Kidney epithelial cell (primary cell): ENCODE data around the gene ARHGAP8. TPM values are rescaled to one million over a fixed set of nuclear protein-coding genes. Genes with fewer than 3 reads are reported as not detected.

Source experiments
- DNase-seq: peaks from one replicate; pipeline ENCODE4 v3.0.0-alpha.2; 2010; ENCODE audit warnings: low read depth
- H3K27me3 ChIP-seq: 2 replicates; pipeline ENCODE4 v1.6.0; 2011; ENCODE audit warnings: low read length; ENCODE audit not compliant: control insufficient read depth, insufficient read depth
- H3K36me3 ChIP-seq: 2 replicates; pipeline ENCODE4 v1.5.1; 2011; ENCODE audit warnings: low read length; ENCODE audit not compliant: control insufficient read depth, insufficient read depth
- H3K4me3 ChIP-seq: 2 replicates; pipeline ENCODE4 v1.5.1; 2011; ENCODE audit warnings: low read depth, mild to moderate bottlenecking, control low read depth, low read length
- total RNA-seq: library from RNA; depleted of rRNA; stranded (reverse); fragments of >200 nt; gene quantifications from 2 replicates; pipeline ENCODE4 v1.2.3, GENCODE V29; 2015
- TF ChIP-seq, protein P1 (sequence below): IDR thresholded peaks from 2 replicates; pipeline ENCODE4 v1.5.1; 2011; ENCODE audit warnings: mild to moderate bottlenecking, moderate library complexity, low read length, control low read depth, inconsistent platforms; ENCODE audit not compliant: insufficient read depth, poor library complexity, severe bottlenecking

ARHGAP8 gene
- total RNA-seq, 1 donor from 2014 or later, result 22.9 TPM

DNA sequence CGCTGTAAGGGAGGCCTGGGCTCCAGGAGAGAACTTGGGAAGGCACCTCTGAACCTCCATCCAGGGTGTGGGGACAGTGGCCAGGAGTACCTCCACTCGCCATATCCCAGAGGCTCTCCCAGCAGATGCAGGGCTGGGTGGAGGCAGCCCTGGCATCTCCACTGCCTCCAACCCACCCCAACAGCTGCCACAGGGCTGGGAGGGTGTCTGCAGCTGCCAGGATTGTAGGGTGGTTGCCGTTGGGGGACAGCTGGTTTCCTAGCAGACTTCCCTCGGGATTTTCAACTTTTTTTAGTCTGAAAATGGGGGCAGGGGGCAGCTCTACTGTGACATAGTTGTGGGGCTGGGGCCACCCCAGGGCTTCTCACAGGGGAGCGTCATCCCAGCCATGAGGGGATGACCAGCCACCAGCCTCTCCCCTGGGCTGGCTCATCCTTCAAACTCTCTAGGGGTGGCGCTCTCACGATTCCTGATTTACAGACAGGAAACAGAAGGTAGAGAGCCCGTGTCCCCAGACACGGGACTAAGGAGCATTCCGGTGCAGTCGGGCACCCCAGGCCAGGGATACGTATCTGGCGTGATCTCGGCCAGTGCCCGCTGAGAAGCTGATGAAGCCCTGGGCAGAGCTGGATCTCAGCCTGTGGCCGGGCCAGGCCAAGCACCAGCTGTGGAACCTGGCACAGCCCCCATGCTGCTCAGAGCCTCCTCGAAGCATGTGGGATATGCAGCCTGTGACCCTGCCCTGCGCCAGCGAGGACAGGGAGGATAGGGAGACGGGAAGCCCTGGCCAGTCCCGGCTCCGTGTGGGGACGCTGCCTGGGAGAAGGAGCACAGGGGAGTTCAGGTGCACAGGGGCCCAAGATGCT lies 40.5 kb upstream of the ARHGAP8 start:
- Histone ChIP-seq H3K4me3 (no peak overlapping the region), H3K27me3 (no peaks in the 10 kb centered on the region), H3K36me3 (no peaks in the 10 kb centered on the region)
- TF ChIP-seq, protein P1, sequence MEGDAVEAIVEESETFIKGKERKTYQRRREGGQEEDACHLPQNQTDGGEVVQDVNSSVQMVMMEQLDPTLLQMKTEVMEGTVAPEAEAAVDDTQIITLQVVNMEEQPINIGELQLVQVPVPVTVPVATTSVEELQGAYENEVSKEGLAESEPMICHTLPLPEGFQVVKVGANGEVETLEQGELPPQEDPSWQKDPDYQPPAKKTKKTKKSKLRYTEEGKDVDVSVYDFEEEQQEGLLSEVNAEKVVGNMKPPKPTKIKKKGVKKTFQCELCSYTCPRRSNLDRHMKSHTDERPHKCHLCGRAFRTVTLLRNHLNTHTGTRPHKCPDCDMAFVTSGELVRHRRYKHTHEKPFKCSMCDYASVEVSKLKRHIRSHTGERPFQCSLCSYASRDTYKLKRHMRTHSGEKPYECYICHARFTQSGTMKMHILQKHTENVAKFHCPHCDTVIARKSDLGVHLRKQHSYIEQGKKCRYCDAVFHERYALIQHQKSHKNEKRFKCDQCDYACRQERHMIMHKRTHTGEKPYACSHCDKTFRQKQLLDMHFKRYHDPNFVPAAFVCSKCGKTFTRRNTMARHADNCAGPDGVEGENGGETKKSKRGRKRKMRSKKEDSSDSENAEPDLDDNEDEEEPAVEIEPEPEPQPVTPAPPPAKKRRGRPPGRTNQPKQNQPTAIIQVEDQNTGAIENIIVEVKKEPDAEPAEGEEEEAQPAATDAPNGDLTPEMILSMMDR, result no peak
- DNase-seq, result no peak

DNA sequence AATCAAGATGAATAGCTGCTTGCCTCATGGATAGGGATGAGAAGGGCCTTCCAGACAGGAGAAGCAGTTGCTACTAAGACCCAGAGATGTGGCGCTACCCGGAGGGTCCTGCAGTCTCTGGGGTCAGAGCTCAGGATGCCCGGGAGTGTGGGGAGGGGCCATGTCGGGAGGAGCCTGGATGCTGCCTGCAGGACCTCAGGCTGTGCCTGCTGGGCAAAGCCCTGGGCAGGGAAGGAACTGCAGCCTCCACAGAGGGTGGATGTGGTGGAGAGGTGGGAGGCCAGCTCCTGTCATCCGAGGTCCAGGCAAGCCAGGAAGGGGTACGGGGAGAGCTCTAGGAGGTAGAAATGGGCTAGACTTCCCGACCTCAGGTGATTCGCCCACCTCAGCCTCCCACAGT lies 39.4 kb upstream of the ARHGAP8 start:
- Histone ChIP-seq H3K27me3 (no peaks in the 10 kb centered on the region), H3K4me3 (no peak overlapping the region), H3K36me3 (no peaks in the 10 kb centered on the region)
- TF ChIP-seq, protein P1, result no peak
- DNase-seq, result no peak

- Histone ChIP-seq H3K27me3 (no peaks in the 10 kb centered on the region), H3K4me3 (no peak overlapping the region), H3K36me3 (no peaks in the 10 kb centered on the region)
- TF ChIP-seq, protein P1, result no peak
- no peak for DNase-seq
Measured at GRCh38 chr22:44714703-44715350, 37.5 kb upstream of the ARHGAP8 start.

GRCh38 chr22:44718418-44718817 lies 34.0 kb upstream of the ARHGAP8 start:
- no peak overlapping the region for H3K4me3 ChIP-seq
- no peaks in the 10 kb centered on the region for H3K27me3 ChIP-seq
- DNase-seq, result no peak
- TF ChIP-seq, protein P1, result no peak
- no peaks in the 10 kb centered on the region for H3K36me3 ChIP-seq

DNA sequence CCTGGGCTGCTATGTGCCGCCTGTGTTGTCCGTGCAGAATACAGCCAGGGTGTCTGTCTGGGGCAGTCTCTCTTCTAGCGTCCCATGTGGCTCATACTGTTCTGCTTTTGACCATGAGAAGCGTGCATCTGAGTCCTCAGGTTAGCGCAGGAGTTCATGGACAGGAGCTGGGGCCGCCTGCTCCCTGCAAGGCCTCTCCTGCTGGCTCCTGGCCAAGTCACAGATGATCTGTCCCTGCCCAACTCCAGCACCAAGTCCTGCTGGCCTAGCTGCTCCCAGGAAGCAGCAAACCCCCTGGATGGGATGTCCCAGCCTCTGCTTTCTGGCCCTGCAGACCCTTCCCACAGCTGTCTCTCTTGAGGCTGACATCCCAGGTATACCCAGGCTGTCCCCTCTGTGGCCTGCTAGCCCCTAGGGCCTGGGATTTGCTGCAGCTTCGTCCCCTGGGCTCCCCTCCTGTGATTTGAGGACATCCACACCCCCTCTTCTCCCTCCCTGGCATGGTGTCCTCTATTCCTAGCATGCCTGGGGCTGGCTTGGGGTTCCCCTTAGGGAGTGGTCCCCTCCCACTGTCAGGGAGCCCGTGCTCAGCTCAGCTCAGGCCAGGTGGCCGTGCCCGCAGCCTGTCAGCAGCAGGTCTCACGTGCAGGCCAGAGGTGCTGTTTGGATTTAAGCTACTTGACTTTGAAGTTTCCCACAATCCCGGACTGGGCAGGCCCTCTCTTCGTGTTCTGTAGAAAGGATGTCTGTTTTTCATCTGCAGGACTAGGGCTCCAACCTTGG lies 32.6 kb upstream of the ARHGAP8 start:
- Histone ChIP-seq H3K36me3 (no peaks in the 10 kb centered on the region), H3K4me3 (no peak overlapping the region), H3K27me3 (no peaks in the 10 kb centered on the region)
- TF ChIP-seq, protein P1, result no peak
- DNase-seq, result no peak
